ENCODE data around the gene HARBI1.

The HARBI1 gene

DNA sequence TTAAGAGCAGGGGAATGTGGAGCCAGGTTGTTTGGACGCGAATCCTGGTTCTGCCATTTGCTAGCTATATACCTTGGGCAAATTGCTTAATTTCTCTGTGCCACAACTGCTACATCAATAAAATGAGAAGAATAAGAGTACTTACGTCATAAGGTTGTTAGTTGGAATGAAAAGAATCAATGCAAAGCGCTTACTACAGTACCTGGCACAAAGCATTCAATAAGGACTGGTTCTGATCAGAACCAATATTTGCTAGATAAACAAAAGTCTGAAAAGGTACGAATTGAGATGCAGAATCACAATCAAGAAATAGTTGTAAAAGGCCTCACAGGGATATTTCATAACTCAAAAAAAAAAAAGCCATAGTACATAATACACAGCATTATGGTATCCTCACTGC lies 34.4 kb downstream of the HARBI1 start:
- Histone ChIP-seq H3K36me3 (ENCODE audit: insufficient read depth, insufficient read length, low read length) (peaks cover 7% of the 10 kb centered on the region), H3K4me3 (ENCODE audit: insufficient read length, low read depth) (no peak overlapping the region), H3K9me3 (ENCODE audit: insufficient read depth, low read length) (no peaks in the 10 kb centered on the region; the same call in 1 of the 2 replicates), H3K4me1 (ENCODE audit: insufficient read depth, insufficient read length) (no peaks in the 10 kb centered on the region), H3K9ac (ENCODE audit: insufficient read length, low read depth) (no peak overlapping the region), H3K27me3 (ENCODE audit: insufficient read depth, insufficient read length) (no peaks in the 10 kb centered on the region)
- TF ChIP-seq SUZ12 (IDR thresholded peaks at IDR 0.05; ENCODE audit: extremely low read depth, insufficient read depth, insufficient read length) (no peak), YY1 (IDR thresholded peaks at IDR 0.05; ENCODE audit: insufficient read depth, insufficient read length) (no peak), ZNF274 (IDR thresholded peaks at IDR 0.05; ENCODE audit: low read depth, low read length) (no peak)
- no peak for DNase-seq (ENCODE audit: low read depth, low spot score)

DNA sequence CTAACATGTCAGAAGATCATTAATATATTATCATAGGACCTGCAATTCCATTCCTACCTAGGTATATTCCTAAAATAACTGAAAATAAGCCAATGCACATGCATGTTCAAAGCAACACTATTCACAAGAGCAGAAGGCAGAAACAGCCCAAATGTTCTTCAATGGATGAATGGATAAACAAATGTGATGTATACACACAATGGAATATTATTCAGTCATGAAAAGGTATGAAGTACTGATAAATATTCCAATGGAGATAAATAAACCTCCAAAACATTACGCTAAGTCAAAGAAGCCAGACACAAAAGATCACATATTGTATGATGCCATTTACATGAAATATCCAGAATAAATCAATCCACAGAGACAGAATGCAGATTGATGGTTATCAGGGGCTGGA lies 40.0 kb downstream of the HARBI1 start:
- Histone ChIP-seq H3K36me3 (ENCODE audit: insufficient read depth, insufficient read length, low read length) (peaks cover 3% of the 10 kb centered on the region), H3K9me3 (ENCODE audit: insufficient read depth, low read length) (peaks cover 8% of the 10 kb centered on the region), H3K4me3 (ENCODE audit: insufficient read length, low read depth) (no peak overlapping the region), H3K4me1 (ENCODE audit: insufficient read depth, insufficient read length) (no peaks in the 10 kb centered on the region), H3K27me3 (ENCODE audit: insufficient read depth, insufficient read length) (no peaks in the 10 kb centered on the region), H3K9ac (ENCODE audit: insufficient read length, low read depth) (no peak overlapping the region)
- TF ChIP-seq ZNF274 (IDR thresholded peaks at IDR 0.05; ENCODE audit: low read depth, low read length) (no peak), SUZ12 (IDR thresholded peaks at IDR 0.05; ENCODE audit: extremely low read depth, insufficient read depth, insufficient read length) (no peak), YY1 (IDR thresholded peaks at IDR 0.05; ENCODE audit: insufficient read depth, insufficient read length) (no peak)
- no peak for DNase-seq (ENCODE audit: low read depth, low spot score)

DNA sequence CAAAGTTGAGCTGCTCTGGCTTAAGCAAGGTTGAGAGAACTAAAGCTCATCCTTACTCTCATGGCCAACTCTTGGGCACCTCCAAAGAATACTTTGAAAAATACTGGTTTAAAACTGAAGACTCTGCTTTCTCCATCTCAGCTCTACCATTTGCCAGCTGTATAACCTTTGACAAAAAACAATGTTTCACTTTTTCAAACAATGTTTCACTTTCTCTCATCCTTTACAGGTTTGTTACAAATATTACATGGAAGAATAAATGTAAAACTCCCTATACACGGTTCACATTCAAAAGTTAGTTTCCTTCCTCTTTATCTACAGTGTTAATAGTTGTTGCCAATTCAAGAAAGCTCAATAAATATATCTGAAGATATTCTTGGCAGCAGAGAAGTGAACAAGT lies 42.4 kb downstream of the HARBI1 start:
- Histone ChIP-seq H3K36me3 (ENCODE audit: insufficient read depth, insufficient read length, low read length) (peaks cover 3% of the 10 kb centered on the region), H3K4me1 (ENCODE audit: insufficient read depth, insufficient read length) (no peaks in the 10 kb centered on the region), H3K9me3 (ENCODE audit: insufficient read depth, low read length) (peaks cover 8% of the 10 kb centered on the region), H3K9ac (ENCODE audit: insufficient read length, low read depth) (no peak overlapping the region), H3K27me3 (ENCODE audit: insufficient read depth, insufficient read length) (no peaks in the 10 kb centered on the region), H3K4me3 (ENCODE audit: insufficient read length, low read depth) (no peak overlapping the region)
- DNase-seq (ENCODE audit: low read depth, low spot score) = no peak
- no peak for TF ChIP-seq SUZ12 (IDR thresholded peaks at IDR 0.05; ENCODE audit: extremely low read depth, insufficient read depth, insufficient read length)
- TF ChIP-seq YY1 (IDR thresholded peaks at IDR 0.05; ENCODE audit: insufficient read depth, insufficient read length) = no peak
- no peak for TF ChIP-seq ZNF274 (IDR thresholded peaks at IDR 0.05; ENCODE audit: low read depth, low read length)

DNA sequence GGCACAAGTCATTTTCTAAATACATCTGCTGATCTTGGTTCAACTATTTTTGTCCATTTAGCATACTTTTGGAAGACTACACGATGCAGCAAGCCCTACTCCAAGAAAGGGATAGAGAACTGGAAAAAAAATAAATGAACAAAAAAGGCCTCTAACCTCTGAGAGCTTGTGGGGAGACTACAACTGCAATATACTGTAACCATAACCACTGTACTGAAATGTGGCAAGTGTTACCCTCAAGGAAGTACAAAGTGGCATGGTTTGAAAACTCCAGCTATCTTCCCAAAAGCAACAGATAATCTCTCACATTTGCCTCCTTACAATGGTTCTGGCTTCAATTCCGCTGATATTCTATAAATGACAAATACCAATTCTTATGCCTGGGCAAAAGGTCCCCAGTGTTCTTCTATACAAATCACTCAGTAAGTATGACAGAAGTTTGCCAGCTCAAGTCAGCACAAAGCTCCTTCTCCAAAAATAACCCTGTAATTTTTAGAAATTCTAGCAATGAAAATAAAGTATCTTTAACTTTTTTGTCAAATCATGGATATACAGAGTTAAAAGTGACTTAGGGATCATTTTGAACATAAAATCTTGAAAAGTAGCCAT lies 46.1 kb downstream of the HARBI1 start:
- Histone ChIP-seq H3K9me3 (ENCODE audit: insufficient read depth, low read length) (peaks cover 8% of the 10 kb centered on the region), H3K4me3 (ENCODE audit: insufficient read length, low read depth) (no peak overlapping the region)
- DNase-seq (ENCODE audit: low read depth, low spot score) = no peak

DNA sequence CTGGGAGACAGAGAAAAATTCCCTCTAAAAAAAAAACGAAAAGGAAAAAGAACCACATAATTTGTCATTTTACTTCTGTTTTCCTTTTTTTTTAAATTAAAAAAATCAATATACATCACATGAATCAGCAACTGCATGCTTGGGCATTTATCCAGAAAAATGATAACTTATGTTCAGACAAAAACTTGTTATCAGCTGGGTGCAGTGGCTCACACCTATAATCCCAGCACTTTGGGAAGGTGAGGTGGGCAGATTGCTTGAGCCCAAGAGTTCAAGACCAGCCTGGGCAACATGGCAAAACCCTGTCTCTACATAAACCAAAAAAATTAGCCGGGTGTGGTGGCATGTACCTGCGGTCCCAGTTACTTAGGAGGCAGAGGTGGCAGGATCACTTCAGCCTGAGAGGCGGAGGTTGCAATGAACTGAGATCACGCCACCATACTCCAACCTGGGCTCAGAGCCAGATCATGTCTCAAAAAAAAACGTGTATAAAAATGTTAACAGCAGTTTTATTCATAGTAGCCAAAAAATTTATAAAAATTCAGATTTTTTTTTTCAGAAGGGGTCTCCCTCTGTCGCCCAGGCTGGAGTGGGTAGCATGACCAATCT lies 51.7 kb downstream of the HARBI1 start:
- no peak for DNase-seq (ENCODE audit: low read depth, low spot score)
- TF ChIP-seq SUZ12 (IDR thresholded peaks at IDR 0.05; ENCODE audit: extremely low read depth, insufficient read depth, insufficient read length) = no peak
- no peak for TF ChIP-seq ZNF274 (IDR thresholded peaks at IDR 0.05; ENCODE audit: low read depth, low read length)
- no peak for TF ChIP-seq YY1 (IDR thresholded peaks at IDR 0.05; ENCODE audit: insufficient read depth, insufficient read length)
- Histone ChIP-seq H3K9ac (ENCODE audit: insufficient read length, low read depth) (no peak overlapping the region), H3K27me3 (ENCODE audit: insufficient read depth, insufficient read length) (no peaks in the 10 kb centered on the region), H3K4me1 (ENCODE audit: insufficient read depth, insufficient read length) (no peaks in the 10 kb centered on the region), H3K9me3 (ENCODE audit: insufficient read depth, low read length) (no peaks in the 10 kb centered on the region), H3K4me3 (ENCODE audit: insufficient read length, low read depth) (no peak overlapping the region), H3K36me3 (ENCODE audit: insufficient read depth, insufficient read length, low read length) (peaks cover 3% of the 10 kb centered on the region)

More for the DNA sequence above, 46.1 kb downstream of the HARBI1 start:
- Histone ChIP-seq H3K9ac (ENCODE audit: insufficient read length, low read depth) (no peak overlapping the region), H3K36me3 (ENCODE audit: insufficient read depth, insufficient read length, low read length) (peaks cover 3% of the 10 kb centered on the region), H3K27me3 (ENCODE audit: insufficient read depth, insufficient read length) (no peaks in the 10 kb centered on the region), H3K4me1 (ENCODE audit: insufficient read depth, insufficient read length) (no peaks in the 10 kb centered on the region)
- TF ChIP-seq SUZ12 (IDR thresholded peaks at IDR 0.05; ENCODE audit: extremely low read depth, insufficient read depth, insufficient read length) (no peak), ZNF274 (IDR thresholded peaks at IDR 0.05; ENCODE audit: low read depth, low read length) (no peak), YY1 (IDR thresholded peaks at IDR 0.05; ENCODE audit: insufficient read depth, insufficient read length) (no peak)

DNA sequence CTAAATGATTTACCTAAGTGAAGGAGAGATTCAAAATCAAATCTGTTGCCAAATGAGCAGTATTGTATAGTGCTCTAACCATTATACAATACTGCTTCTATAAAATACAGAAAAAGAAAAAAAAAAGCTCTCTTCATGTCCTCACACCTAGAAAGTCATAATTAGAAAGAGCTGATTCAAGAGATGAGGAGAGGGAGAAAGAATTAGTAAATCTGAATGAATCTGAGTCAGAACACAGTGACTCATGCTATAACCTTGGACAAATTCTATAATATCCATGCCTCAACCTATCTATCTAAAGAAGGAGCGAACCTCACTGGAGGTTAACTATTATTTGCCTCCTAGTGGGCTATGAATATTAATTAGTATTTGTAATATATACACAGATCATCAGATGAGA lies 52.6 kb downstream of the HARBI1 start:
- Histone ChIP-seq H3K9ac (ENCODE audit: insufficient read length, low read depth) (no peak overlapping the region), H3K27me3 (ENCODE audit: insufficient read depth, insufficient read length) (no peaks in the 10 kb centered on the region), H3K9me3 (ENCODE audit: insufficient read depth, low read length) (no peaks in the 10 kb centered on the region), H3K4me1 (ENCODE audit: insufficient read depth, insufficient read length) (no peaks in the 10 kb centered on the region), H3K36me3 (ENCODE audit: insufficient read depth, insufficient read length, low read length) (peaks cover 3% of the 10 kb centered on the region), H3K4me3 (ENCODE audit: insufficient read length, low read depth) (no peak overlapping the region)
- TF ChIP-seq YY1 (IDR thresholded peaks at IDR 0.05; ENCODE audit: insufficient read depth, insufficient read length) (no peak), ZNF274 (IDR thresholded peaks at IDR 0.05; ENCODE audit: low read depth, low read length) (no peak), SUZ12 (IDR thresholded peaks at IDR 0.05; ENCODE audit: extremely low read depth, insufficient read depth, insufficient read length) (no peak)
- DNase-seq (ENCODE audit: low read depth, low spot score) = no peak

DNA sequence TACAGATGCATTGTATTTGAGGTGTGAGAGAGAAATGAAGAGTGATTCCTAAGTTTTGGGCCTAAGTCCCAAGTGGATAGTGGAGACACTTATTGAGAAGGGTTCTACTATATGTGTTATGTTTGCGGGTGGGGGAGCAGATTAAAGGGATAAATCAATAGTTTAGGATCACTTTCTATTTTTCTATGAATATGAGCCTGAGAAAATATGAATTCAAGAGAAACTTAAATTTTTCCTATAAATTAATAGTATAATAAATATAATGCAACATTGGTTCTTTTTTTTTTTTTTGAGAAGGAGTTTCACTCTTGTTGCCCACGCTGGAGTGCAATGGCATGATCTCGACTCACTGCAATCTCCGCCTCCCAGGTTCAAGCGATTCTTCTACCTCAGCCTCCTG lies 54.5 kb downstream of the HARBI1 start:
- Histone ChIP-seq H3K27me3 (ENCODE audit: insufficient read depth, insufficient read length) (no peaks in the 10 kb centered on the region), H3K9ac (ENCODE audit: insufficient read length, low read depth) (no peak overlapping the region), H3K4me3 (ENCODE audit: insufficient read length, low read depth) (no peak overlapping the region), H3K4me1 (ENCODE audit: insufficient read depth, insufficient read length) (peaks cover 5% of the 10 kb centered on the region), H3K9me3 (ENCODE audit: insufficient read depth, low read length) (no peaks in the 10 kb centered on the region), H3K36me3 (ENCODE audit: insufficient read depth, insufficient read length, low read length) (peaks cover 3% of the 10 kb centered on the region)
- DNase-seq (ENCODE audit: low read depth, low spot score) = no peak
- TF ChIP-seq YY1 (IDR thresholded peaks at IDR 0.05; ENCODE audit: insufficient read depth, insufficient read length) (no peak), ZNF274 (IDR thresholded peaks at IDR 0.05; ENCODE audit: low read depth, low read length) (no peak), SUZ12 (IDR thresholded peaks at IDR 0.05; ENCODE audit: extremely low read depth, insufficient read depth, insufficient read length) (no peak)

Measured in NT2/D1 (cell line).